HepG2 (cell line): ENCODE data around the gene SYNJ2. TPM values are rescaled to one million over a fixed set of nuclear protein-coding genes. Genes with fewer than 3 reads are reported as not detected.

Experiments used
- AKAP8 ChIP-seq: sonication (generic); formaldehyde crosslinking; IDR thresholded peaks from 2 replicates; pipeline ENCODE4 v1.5.1; 2020; ENCODE audit warnings: mild to moderate bottlenecking, missing genetic modification reagents
- ATM ChIP-seq: fragments of 450-650 bp; IDR thresholded peaks from 2 replicates; pipeline ENCODE4 v1.7.1; 2017; ENCODE audit warnings: mild to moderate bottlenecking, borderline replicate concordance
- DPF2 ChIP-seq: sonication (generic); formaldehyde crosslinking; IDR thresholded peaks from 2 replicates; pipeline ENCODE4 v1.4.0; 2020; ENCODE audit warnings: mild to moderate bottlenecking, low read depth, missing genetic modification reagents, borderline replicate concordance
- DR1 ChIP-seq: sonication (generic); formaldehyde crosslinking; IDR thresholded peaks from 2 replicates; pipeline ENCODE4 v1.8.0; 2021; ENCODE audit warnings: mild to moderate bottlenecking, missing genetic modification reagents, inconsistent platforms
- EP300 ChIP-seq, 3 experiments: sonication (generic) in 1 of 3; formaldehyde crosslinking in 1 of 3; IDR thresholded peaks; 2 replicates each; pipeline versions ENCODE4 v1.5.1 to v1.6.1; 2011 to 2020; ENCODE audit warnings: low read depth in 2 of 3, low read length in 2 of 3, borderline replicate concordance in 1 of 3, improper control_type of control experiment in 1 of 3, mild to moderate bottlenecking in 1 of 3, missing genetic modification reagents in 1 of 3, moderate library complexity in 1 of 3
- FOXA1 ChIP-seq, 2 experiments: fragments of 450-650 bp in 1 of 2; sonication (generic) in 1 of 2; formaldehyde crosslinking in 1 of 2; IDR thresholded peaks; 2 replicates each; pipeline versions ENCODE4 v1.4.0 to v1.6.1; 2016 to 2020; ENCODE audit warnings: missing genetic modification reagents in 1 of 2
- FOXM1 ChIP-seq: sonication (generic); formaldehyde crosslinking; IDR thresholded peaks from 2 replicates; pipeline ENCODE4 v1.5.0; 2020; ENCODE audit warnings: missing genetic modification reagents
- GFI1 ChIP-seq: sonication (generic); formaldehyde crosslinking; IDR thresholded peaks from 2 replicates; pipeline ENCODE4 v1.5.0; 2020; ENCODE audit warnings: missing genetic modification reagents, mild to moderate bottlenecking, borderline replicate concordance
- HNRNPK ChIP-seq: fragments of 200-400 bp; formaldehyde crosslinking; IDR thresholded peaks from 2 replicates; pipeline ENCODE4 v1.6.1; 2018; ENCODE audit warnings: low read length, low read depth, moderate library complexity, mild to moderate bottlenecking; ENCODE audit not compliant: poor library complexity, severe bottlenecking
- NFYC ChIP-seq: IDR thresholded peaks from 2 replicates; pipeline ENCODE4 v1.6.1; 2016; ENCODE audit warnings: missing genetic modification reagents, missing compliant biosample characterization
- RELA ChIP-seq: sonication (generic); formaldehyde crosslinking; IDR thresholded peaks from 2 replicates; pipeline ENCODE4 v1.4.0; 2020; ENCODE audit warnings: missing genetic modification reagents
- SIN3A ChIP-seq: IDR thresholded peaks from 2 replicates; pipeline ENCODE4 v1.6.1; 2011; ENCODE audit warnings: low read depth, mild to moderate bottlenecking, control low read depth, low read length, borderline replicate concordance
- SRSF9 ChIP-seq: fragments of 200-400 bp; formaldehyde crosslinking; IDR thresholded peaks from 2 replicates; pipeline ENCODE4 v1.6.1; 2018; ENCODE audit warnings: borderline replicate concordance, mild to moderate bottlenecking, low read depth, low read length; ENCODE audit not compliant: insufficient read depth, poor library complexity, severe bottlenecking
- SUZ12 ChIP-seq: fragments of 150-350 bp; IDR thresholded peaks from 2 replicates; pipeline ENCODE4 v1.6.1; 2014; ENCODE audit warnings: low read depth, low read length
- TBL1XR1 ChIP-seq: fragments of 150-350 bp; IDR thresholded peaks from 2 replicates; pipeline ENCODE4 v1.6.1; 2014; ENCODE audit warnings: borderline replicate concordance, low read length; ENCODE audit not compliant: partially characterized antibody
- THAP11 ChIP-seq: IDR thresholded peaks from 2 replicates; pipeline ENCODE4 v1.6.1; 2016; ENCODE audit warnings: missing biosample characterization, missing genetic modification reagents
- ZFX ChIP-seq: sonication (generic); formaldehyde crosslinking; IDR thresholded peaks from 2 replicates; pipeline ENCODE4 v1.4.0; 2020; ENCODE audit warnings: mild to moderate bottlenecking, low read depth, missing genetic modification reagents, moderate library complexity
- ZNF253 ChIP-seq: sonication (generic); formaldehyde crosslinking; IDR thresholded peaks from 2 replicates; pipeline ENCODE4 v1.8.0; 2022; ENCODE audit warnings: mild to moderate bottlenecking, missing genetic modification reagents, borderline replicate concordance
- ZNF615 ChIP-seq: sonication (generic); formaldehyde crosslinking; IDR thresholded peaks from 2 replicates; pipeline ENCODE4 v1.5.0; 2020; ENCODE audit warnings: mild to moderate bottlenecking, missing genetic modification reagents, borderline replicate concordance
- ZNF746 ChIP-seq: sonication (generic); formaldehyde crosslinking; IDR thresholded peaks from 2 replicates; pipeline ENCODE4 v1.8.0; 2022; ENCODE audit warnings: mild to moderate bottlenecking, missing genetic modification reagents
- ZNF883 ChIP-seq: sonication (generic); formaldehyde crosslinking; IDR thresholded peaks from 2 replicates; pipeline ENCODE4 v1.5.1; 2020; ENCODE audit warnings: mild to moderate bottlenecking, missing genetic modification reagents; ENCODE audit errors: not compliant biosample characterization
- ZSCAN20 ChIP-seq: sonication (generic); formaldehyde crosslinking; IDR thresholded peaks from 2 replicates; pipeline ENCODE4 v1.4.0; 2020; ENCODE audit warnings: missing genetic modification reagents, mild to moderate bottlenecking, borderline replicate concordance
- polyA plus RNA-seq, 8 experiments: library from polyadenylated mRNA; depleted of rRNA in 3 of 8; stranded (reverse) in 7 of 8; unstranded in 1 of 8; fragments of >200 nt; fragmentation: Illumina TruSeq in 4 of 8; extraction: Trizol in 4 of 8; gene quantifications; 2 replicates each; pipeline versions ENCODE4 v1.2.1 to v1.2.3, GENCODE V29; 2011 to 2016; ENCODE audit warnings: low read depth in 4 of 8, missing spikeins in 1 of 8, mixed read lengths in 1 of 8; ENCODE audit not compliant: insufficient read depth in 1 of 8
- total RNA-seq, 5 experiments: library from RNA; depleted of rRNA; stranded (reverse); fragments of >200 nt; fragmentation: Illumina TruSeq; extraction: Trizol; gene quantifications; 2 replicates each; pipeline ENCODE4 v1.2.3, GENCODE V29; 2016; ENCODE audit warnings: low read depth in 1 of 5
- TF ChIP-seq, protein P1 (sequence below): sonication (generic); formaldehyde crosslinking; IDR thresholded peaks from 2 replicates; pipeline ENCODE4 v1.5.1; 2020; ENCODE audit warnings: missing genetic modification reagents, mild to moderate bottlenecking, borderline replicate concordance
- TF ChIP-seq, protein P2 (sequence below): IDR thresholded peaks from 2 replicates; pipeline ENCODE4 v1.4.0; 2020; ENCODE audit warnings: mild to moderate bottlenecking, missing genetic modification reagents

SYNJ2 gene
- total and polyA plus RNA-seq, 2 of the 13 experiments (the other 11 are each of a cell fraction or from before 2014, with no cell fraction given): 39.1 to 57.6 TPM

DNA sequence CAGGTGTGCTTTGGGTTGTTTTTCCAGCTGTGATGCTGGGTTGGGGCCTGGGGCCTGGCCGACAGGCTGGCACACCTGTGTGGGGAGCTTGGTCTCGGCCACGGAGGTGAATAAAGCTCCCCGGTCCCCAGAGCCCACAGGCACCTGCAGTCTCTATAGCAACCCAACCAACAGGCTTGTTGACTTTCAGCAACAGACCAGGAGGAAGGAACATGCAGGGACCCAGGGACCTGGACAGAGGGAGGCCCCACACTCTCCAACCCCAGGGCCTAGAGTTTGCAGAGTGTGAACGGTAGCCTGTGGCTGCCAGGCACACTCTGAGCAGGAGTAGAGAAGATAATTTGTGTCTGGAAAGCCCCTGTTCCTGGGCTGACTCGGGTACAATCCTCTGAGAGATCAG is 14.6 kb upstream of the SYNJ2 start (continued):
- no peak for TF ChIP-seq ZNF615
- TF ChIP-seq RELA: no peak
- no peak for TF ChIP-seq ZNF253
- no peak for TF ChIP-seq DR1 (CRISPR knock-in tag)
- TF ChIP-seq SRSF9: no peak
- TF ChIP-seq SUZ12: no peak
- TF ChIP-seq AKAP8 (CRISPR knock-in tag): no peak
- no peak for TF ChIP-seq DPF2 (CRISPR knock-in tag)
- TF ChIP-seq ZSCAN20 (CRISPR knock-in tag): no peak
- no peak for TF ChIP-seq ZNF746 (CRISPR knock-in tag)
- 0 out of 4 replicates have a peak, but pooled peaks of 1 of the 2 experiments have one; percentile 28 for TF ChIP-seq EP300 (IDR thresholded peaks at IDR 0.05; ENCODE audit: low read depth in 2 of 2, low read length in 2 of 2)
- no peak for TF ChIP-seq EP300 (CRISPR knock-in tag; IDR thresholded peaks at IDR 0.05; ENCODE audit: borderline replicate concordance)
- no peak for TF ChIP-seq ATM
- 0 out of 2 replicates have a peak, but pooled peaks have one; percentile 38 for TF ChIP-seq SIN3A
- TF ChIP-seq THAP11 (CRISPR knock-in tag): no peak
- TF ChIP-seq, protein P1, sequence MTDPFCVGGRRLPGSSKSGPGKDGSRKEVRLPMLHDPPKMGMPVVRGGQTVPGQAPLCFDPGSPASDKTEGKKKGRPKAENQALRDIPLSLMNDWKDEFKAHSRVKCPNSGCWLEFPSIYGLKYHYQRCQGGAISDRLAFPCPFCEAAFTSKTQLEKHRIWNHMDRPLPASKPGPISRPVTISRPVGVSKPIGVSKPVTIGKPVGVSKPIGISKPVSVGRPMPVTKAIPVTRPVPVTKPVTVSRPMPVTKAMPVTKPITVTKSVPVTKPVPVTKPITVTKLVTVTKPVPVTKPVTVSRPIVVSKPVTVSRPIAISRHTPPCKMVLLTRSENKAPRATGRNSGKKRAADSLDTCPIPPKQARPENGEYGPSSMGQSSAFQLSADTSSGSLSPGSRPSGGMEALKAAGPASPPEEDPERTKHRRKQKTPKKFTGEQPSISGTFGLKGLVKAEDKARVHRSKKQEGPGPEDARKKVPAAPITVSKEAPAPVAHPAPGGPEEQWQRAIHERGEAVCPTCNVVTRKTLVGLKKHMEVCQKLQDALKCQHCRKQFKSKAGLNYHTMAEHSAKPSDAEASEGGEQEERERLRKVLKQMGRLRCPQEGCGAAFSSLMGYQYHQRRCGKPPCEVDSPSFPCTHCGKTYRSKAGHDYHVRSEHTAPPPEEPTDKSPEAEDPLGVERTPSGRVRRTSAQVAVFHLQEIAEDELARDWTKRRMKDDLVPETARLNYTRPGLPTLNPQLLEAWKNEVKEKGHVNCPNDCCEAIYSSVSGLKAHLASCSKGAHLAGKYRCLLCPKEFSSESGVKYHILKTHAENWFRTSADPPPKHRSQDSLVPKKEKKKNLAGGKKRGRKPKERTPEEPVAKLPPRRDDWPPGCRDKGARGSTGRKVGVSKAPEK: no peak
- no peak for TF ChIP-seq NFYC
- no peak for TF ChIP-seq ZNF883 (CRISPR knock-in tag)
- no peak for TF ChIP-seq HNRNPK
- peak; percentile 68; the same call in 1 of the 2 replicates for TF ChIP-seq ZFX (CRISPR knock-in tag)
- peak; percentile 63 for TF ChIP-seq TBL1XR1
- TF ChIP-seq FOXM1: no peak
- no peak for TF ChIP-seq GFI1
- peak; percentile 47; the same call in 1 of the 2 replicates for TF ChIP-seq FOXA1 (IDR thresholded peaks at IDR 0.05)
- TF ChIP-seq FOXA1 (CRISPR knock-in tag; IDR thresholded peaks at IDR 0.05): peak; percentile 90
- TF ChIP-seq, protein P2, sequence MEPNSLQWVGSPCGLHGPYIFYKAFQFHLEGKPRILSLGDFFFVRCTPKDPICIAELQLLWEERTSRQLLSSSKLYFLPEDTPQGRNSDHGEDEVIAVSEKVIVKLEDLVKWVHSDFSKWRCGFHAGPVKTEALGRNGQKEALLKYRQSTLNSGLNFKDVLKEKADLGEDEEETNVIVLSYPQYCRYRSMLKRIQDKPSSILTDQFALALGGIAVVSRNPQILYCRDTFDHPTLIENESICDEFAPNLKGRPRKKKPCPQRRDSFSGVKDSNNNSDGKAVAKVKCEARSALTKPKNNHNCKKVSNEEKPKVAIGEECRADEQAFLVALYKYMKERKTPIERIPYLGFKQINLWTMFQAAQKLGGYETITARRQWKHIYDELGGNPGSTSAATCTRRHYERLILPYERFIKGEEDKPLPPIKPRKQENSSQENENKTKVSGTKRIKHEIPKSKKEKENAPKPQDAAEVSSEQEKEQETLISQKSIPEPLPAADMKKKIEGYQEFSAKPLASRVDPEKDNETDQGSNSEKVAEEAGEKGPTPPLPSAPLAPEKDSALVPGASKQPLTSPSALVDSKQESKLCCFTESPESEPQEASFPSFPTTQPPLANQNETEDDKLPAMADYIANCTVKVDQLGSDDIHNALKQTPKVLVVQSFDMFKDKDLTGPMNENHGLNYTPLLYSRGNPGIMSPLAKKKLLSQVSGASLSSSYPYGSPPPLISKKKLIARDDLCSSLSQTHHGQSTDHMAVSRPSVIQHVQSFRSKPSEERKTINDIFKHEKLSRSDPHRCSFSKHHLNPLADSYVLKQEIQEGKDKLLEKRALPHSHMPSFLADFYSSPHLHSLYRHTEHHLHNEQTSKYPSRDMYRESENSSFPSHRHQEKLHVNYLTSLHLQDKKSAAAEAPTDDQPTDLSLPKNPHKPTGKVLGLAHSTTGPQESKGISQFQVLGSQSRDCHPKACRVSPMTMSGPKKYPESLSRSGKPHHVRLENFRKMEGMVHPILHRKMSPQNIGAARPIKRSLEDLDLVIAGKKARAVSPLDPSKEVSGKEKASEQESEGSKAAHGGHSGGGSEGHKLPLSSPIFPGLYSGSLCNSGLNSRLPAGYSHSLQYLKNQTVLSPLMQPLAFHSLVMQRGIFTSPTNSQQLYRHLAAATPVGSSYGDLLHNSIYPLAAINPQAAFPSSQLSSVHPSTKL (CRISPR knock-in tag): no peak
